Breast epithelium (tissue), 4 donors: Measurements from ENCODE around the gene ATXN1. TPM values are rescaled to one million over a fixed set of nuclear protein-coding genes. Genes with fewer than 3 reads are reported as not detected.
A peak's percentile ranks its signal among the peaks of the same experiment; 100 is the strongest.

Source experiments
- DNase-seq, 2 donors: peaks; one replicate each; pipeline ENCODE4 v3.0.0-alpha.2; 2019; ENCODE audit warnings: low spot score in 2 of 2
- H3K27ac ChIP-seq, 2 donors: fragments of 200-600 bp; sonication (generic) in 1 of 2; one replicate each; pipeline ENCODE4 v1.5.1; 2016 to 2019; ENCODE audit warnings: mild to moderate bottlenecking in 1 of 2
- H3K27me3 ChIP-seq, 2 donors: fragments of 200-600 bp; sonication (generic) in 1 of 2; one replicate each; pipeline versions ENCODE4 v1.5.1 to v1.6.0; 2017 to 2019; ENCODE audit warnings: control low read depth in 1 of 2, mild to moderate bottlenecking in 1 of 2
- H3K36me3 ChIP-seq: fragments of 200-600 bp; one replicate; pipeline ENCODE4 v1.5.1; 2019
- H3K4me1 ChIP-seq, 2 donors: fragments of 200-600 bp; sonication (generic); one replicate each; pipeline ENCODE4 v1.5.1; 2016 to 2019; ENCODE audit warnings: control low read depth in 1 of 2
- H3K4me3 ChIP-seq, 3 donors: fragments of 200-600 bp; sonication (generic); 1 replicate in 2 of 3; 2 replicates in 1 of 3; pipeline ENCODE4 v1.5.1; 2016 to 2019; ENCODE audit warnings: mild to moderate bottlenecking in 3 of 3, moderate library complexity in 2 of 3
- H3K9me3 ChIP-seq, 2 donors: fragments of 200-600 bp; sonication (generic) in 1 of 2; one replicate each; pipeline ENCODE4 v1.5.1; 2016 to 2019; ENCODE audit warnings: control low read depth in 1 of 2
- CTCF ChIP-seq, 3 donors: fragments of 450-650 bp; IDR thresholded peaks; one replicate each; pipeline ENCODE4 v1.5.1; 2016 to 2017; ENCODE audit warnings: antibody characterized with exemption in 3 of 3, mild to moderate bottlenecking in 3 of 3, moderate library complexity in 3 of 3
- POLR2A ChIP-seq: fragments of 450-650 bp; IDR thresholded peaks from one replicate; pipeline ENCODE4 v1.6.1; 2016; ENCODE audit warnings: antibody characterized with exemption, mild to moderate bottlenecking, moderate library complexity
- POLR2AphosphoS5 ChIP-seq, 3 donors: sonication (generic); formaldehyde crosslinking; IDR thresholded peaks; one replicate each; pipeline ENCODE4 v1.6.1; 2017; ENCODE audit warnings: antibody characterized with exemption in 3 of 3
- intact Hi-C: fragments of 100-400 bp; cut with DNase I; formaldehyde crosslinking; loops from one replicate; pipeline ENCODE4 v1.15.1; 2023; ENCODE audit warnings: low total_unique reads
- total RNA-seq, 3 donors: library from RNA; depleted of rRNA; stranded (reverse); fragments of >200 nt; gene quantifications; one replicate each; pipeline ENCODE4 v1.1.0, GENCODE V29; 2016

ATXN1 gene
- total RNA-seq, 3 donors from 2014 or later: 26.7 to 63.2 (median 37.4) TPM

- H3K4me1 ChIP-seq: no peaks in the 10 kb centered on the region
These were observed 47.7 kb downstream of the ATXN1 start for GRCh38 chr6:16713597-16713996.

GRCh38 chr6:16712931-16713484, 48.3 kb downstream of the ATXN1 start:
- Histone ChIP-seq H3K4me3 (peak overlapping the region in 1 of 3 donors; percentile 40), H3K27me3 (no peaks in the 10 kb centered on the region), H3K36me3 (no peaks in the 10 kb centered on the region), H3K4me1 (no peaks in the 10 kb centered on the region), H3K27ac (peak overlapping the region; percentile 79 to 83), H3K9me3 (no peaks in the 10 kb centered on the region)
- intact Hi-C loops: no loop called here
- TF ChIP-seq POLR2A (no peak), CTCF (IDR thresholded peaks at IDR 0.05) (peak in 1 of 3 donors; percentile 13), POLR2AphosphoS5 (IDR thresholded peaks at IDR 0.05) (peak in 1 of 3 donors; percentile 44)
- DNase-seq: no peak

More at GRCh38 chr6:16713597-16713996, 47.7 kb downstream of the ATXN1 start:
- H3K36me3 ChIP-seq: no peaks in the 10 kb centered on the region
- TF ChIP-seq CTCF (IDR thresholded peaks at IDR 0.05): no peak
- TF ChIP-seq POLR2A: no peak
- no peak for TF ChIP-seq POLR2AphosphoS5 (IDR thresholded peaks at IDR 0.05)
- H3K27ac ChIP-seq: peak overlapping the region; percentile 79 to 83
- intact Hi-C loops: no loop called here
- H3K27me3 ChIP-seq: no peaks in the 10 kb centered on the region
- no peaks in the 10 kb centered on the region for H3K9me3 ChIP-seq
- peak overlapping the region in 1 of 3 donors; percentile 40 for H3K4me3 ChIP-seq
- no peak for DNase-seq

GRCh38 chr6:16712255-16712930, 48.9 kb downstream of the ATXN1 start:
- Histone ChIP-seq H3K4me3 (peak overlapping the region in 1 of 3 donors; percentile 40), H3K36me3 (no peaks in the 10 kb centered on the region), H3K9me3 (no peaks in the 10 kb centered on the region), H3K27ac (peak overlapping the region; percentile 79 to 83), H3K27me3 (no peaks in the 10 kb centered on the region), H3K4me1 (no peaks in the 10 kb centered on the region)
- DNase-seq: no peak
- TF ChIP-seq POLR2AphosphoS5 (IDR thresholded peaks at IDR 0.05): no peak
- TF ChIP-seq POLR2A: no peak
- TF ChIP-seq CTCF (IDR thresholded peaks at IDR 0.05): no peak
- intact Hi-C loops: no loop called here

- Histone ChIP-seq H3K27ac (peak overlapping the region; percentile 79 to 83), H3K4me3 (no peak overlapping the region), H3K4me1 (no peaks in the 10 kb centered on the region), H3K36me3 (no peaks in the 10 kb centered on the region), H3K9me3 (no peaks in the 10 kb centered on the region), H3K27me3 (no peaks in the 10 kb centered on the region)
- TF ChIP-seq POLR2AphosphoS5 (IDR thresholded peaks at IDR 0.05): no peak
- TF ChIP-seq POLR2A: no peak
- no peak for TF ChIP-seq CTCF (IDR thresholded peaks at IDR 0.05)
- intact Hi-C loops: no loop called here
- DNase-seq: no peak
These were observed 49.6 kb downstream of the ATXN1 start for GRCh38 chr6:16711546-16712254.
